K562 (cell line): ENCODE measurements around the gene METTL25B. TPM values are rescaled to one million over a fixed set of nuclear protein-coding genes. Genes with fewer than 3 reads are reported as not detected.

Experiments
- ATAC-seq: fragments of 200-7000 bp; cut with Tn5 transposase; 3 replicates; pipeline ENCODE4 v1.9.1; 2020; ENCODE audit warnings: moderate library complexity
- BruUV-seq: library from RNA; stranded (reverse); fragments of 400-500 nt; replicated peaks from 2 replicates; lab custom pipeline; 2021; lab: Mats Ljungman, UMichigan
- CTCF ChIA-PET: fragments of 300-600 bp; formaldehyde crosslinking; extraction: SDS; loops from one replicate; lab custom pipeline; 2021; ENCODE audit warnings: low intra/inter-chr PET ratio; lab: Yijun Ruan, JAX
- POLR2A ChIA-PET: fragments of 300-600, 350-650 bp; sonication (Branson Sonifier 250); formaldehyde crosslinking; extraction: SDS; loops from one replicate; lab custom pipeline; 2021; ENCODE audit warnings: antibody characterized with exemption, inconsistent platforms; lab: Yijun Ruan, JAX
- DNase-seq, 4 experiments: peaks; one replicate each; pipeline versions ENCODE4 v3.0.0 to v3.0.0-alpha.2; 2011 to 2018; ENCODE audit warnings: low spot score in 3 of 4, mixed read lengths in 3 of 4; ENCODE audit errors: extremely low read depth in 1 of 4
- FAIRE-seq: peaks from 2 replicates; lab custom pipeline; 2011; peaks lifted over from hg19 to GRCh38; lab: Jason Lieb, UNC
- H2AFZ ChIP-seq: 2 replicates; pipeline ENCODE4 v1.6.0; 2011; ENCODE audit warnings: low read depth, low read length, control low read depth, inconsistent platforms
- H3K27ac ChIP-seq: fragments of 200-600 bp; 3 replicates; pipeline ENCODE4 v1.8.0; 2011; ENCODE audit warnings: low read depth, mild to moderate bottlenecking, control low read depth, inconsistent platforms, low read length, moderate library complexity, mixed read lengths; ENCODE audit errors: extremely low read depth
- H3K27me3 ChIP-seq, 2 experiments: fragments of 300-600 bp in 1 of 2; 2 replicates in 1 of 2; 3 replicates in 1 of 2; pipeline versions ENCODE4 v1.6.0 to v1.8.0; 2011; ENCODE audit warnings: inconsistent platforms in 2 of 2, low read length in 2 of 2, mild to moderate bottlenecking in 1 of 2, mixed read lengths in 1 of 2, moderate library complexity in 1 of 2; ENCODE audit not compliant: control insufficient read depth in 2 of 2, insufficient read depth in 2 of 2
- H3K36me3 ChIP-seq: fragments of 300-600 bp; 3 replicates; pipeline ENCODE4 v1.8.0; 2011; ENCODE audit warnings: mild to moderate bottlenecking, low read length, inconsistent platforms; ENCODE audit not compliant: control insufficient read depth, insufficient read depth
- H3K4me1 ChIP-seq, 2 experiments: fragments of 200-600 bp in 1 of 2; replicated peaks in 1 of 2; 2 replicates in 1 of 2; 3 replicates in 1 of 2; pipeline versions ENCODE4 v1.5.1 to v1.8.0; 2011; ENCODE audit warnings: inconsistent platforms in 2 of 2, low read length in 2 of 2, mild to moderate bottlenecking in 1 of 2, mixed read lengths in 1 of 2, moderate library complexity in 1 of 2; ENCODE audit not compliant: control insufficient read depth in 2 of 2, insufficient read depth in 2 of 2
- H3K4me2 ChIP-seq: 2 replicates; pipeline ENCODE4 v1.6.1; 2011; ENCODE audit warnings: low read length, control low read depth, inconsistent platforms, mixed read lengths; ENCODE audit not compliant: insufficient read depth
- H3K4me3 ChIP-seq: fragments of 200-600 bp; sonication (generic), shearing (Covaris generic); 2 replicates; pipeline ENCODE4 v1.5.1; 2016; ENCODE audit warnings: control low read depth, inconsistent platforms
- H3K79me2 ChIP-seq: fragments of 200-600 bp; 3 replicates; pipeline ENCODE4 v1.8.0; 2011; ENCODE audit warnings: low read length, inconsistent platforms; ENCODE audit not compliant: control insufficient read depth, insufficient read depth
- H3K9ac ChIP-seq, 2 experiments: 2 replicates each; pipeline versions ENCODE4 v1.6.0 to v1.6.1; 2011; ENCODE audit warnings: low read depth in 2 of 2, low read length in 2 of 2, control low read depth in 1 of 2, inconsistent platforms in 1 of 2, mild to moderate bottlenecking in 1 of 2, mixed read lengths in 1 of 2; ENCODE audit not compliant: insufficient read depth in 1 of 2
- H3K9me1 ChIP-seq: one replicate; pipeline ENCODE4 v1.6.0; 2011; ENCODE audit warnings: inconsistent platforms, mild to moderate bottlenecking, low read length, moderate library complexity; ENCODE audit not compliant: control insufficient read depth, insufficient read depth
- H3K9me3 ChIP-seq: replicated peaks from 2 replicates; pipeline ENCODE4 v1.5.1; 2011; ENCODE audit warnings: low read depth, low read length, inconsistent platforms; ENCODE audit not compliant: control insufficient read depth, insufficient read depth
- H4K20me1 ChIP-seq: replicated peaks from 2 replicates; pipeline ENCODE4 v1.6.1; 2011; ENCODE audit warnings: low read length, inconsistent platforms, mixed read lengths; ENCODE audit not compliant: control insufficient read depth, insufficient read depth
- CXXC5 ChIP-seq: fragments of 250-450 bp; sonication (Bioruptor Pico); IDR thresholded peaks from 2 replicates; pipeline ENCODE4 v1.8.0; 2022; ENCODE audit warnings: inconsistent platforms, mild to moderate bottlenecking, moderate library complexity
- ETV1 ChIP-seq: fragments of 450-650 bp; conservative IDR thresholded peaks from 2 replicates; pipeline ENCODE4 v1.6.1; 2016; ENCODE audit warnings: missing genetic modification characterization, control low read depth, low read depth, missing compliant biosample characterization
- MCM7 ChIP-seq, 2 experiments: fragments of 450-650 bp; IDR thresholded peaks; 2 replicates each; pipeline ENCODE4 v1.6.1; 2016 to 2018
- MEF2D ChIP-seq: conservative IDR thresholded peaks from 2 replicates; pipeline ENCODE4 v1.6.1; 2016; ENCODE audit warnings: low read depth, missing genetic modification characterization, missing compliant biosample characterization
- MEIS2 ChIP-seq: fragments of 450-650 bp; IDR thresholded peaks from 2 replicates; pipeline ENCODE4 v1.6.1; 2014; ENCODE audit warnings: mild to moderate bottlenecking; ENCODE audit not compliant: partially characterized antibody
- NEUROD1 ChIP-seq: fragments of 150-350 bp; IDR thresholded peaks from 2 replicates; pipeline ENCODE4 v1.6.1; 2014; ENCODE audit warnings: borderline replicate concordance, low read length, low read depth; ENCODE audit not compliant: partially characterized antibody
- NR2F6 ChIP-seq: fragments of 450-650 bp; formaldehyde crosslinking; IDR thresholded peaks from 2 replicates; pipeline ENCODE4 v1.4.0; 2020; ENCODE audit warnings: mild to moderate bottlenecking
- NRF1 ChIP-seq, 2 experiments: fragments of 450-650 bp; IDR thresholded peaks in 1 of 2; conservative IDR thresholded peaks in 1 of 2; 2 replicates each; pipeline ENCODE4 v1.6.1; 2014; ENCODE audit warnings: mild to moderate bottlenecking in 2 of 2
- RBM39 ChIP-seq: fragments of 200-400 bp; formaldehyde crosslinking; optimal IDR thresholded peaks from 2 replicates; pipeline ENCODE3; 2018; ENCODE audit warnings: low read depth, low read length
- RHOXF2B ChIP-seq: fragments of 250-450 bp; sonication (Bioruptor Pico); conservative IDR thresholded peaks from 2 replicates; pipeline ENCODE4 v1.5.1; 2021
- SOX6 ChIP-seq: fragments of 450-650 bp; IDR thresholded peaks from 2 replicates; pipeline ENCODE4 v1.6.1; 2014; ENCODE audit warnings: mild to moderate bottlenecking
- ZNF12 ChIP-seq: sonication (generic); formaldehyde crosslinking; IDR thresholded peaks from 2 replicates; pipeline ENCODE4 v1.4.0; 2020; ENCODE audit warnings: mild to moderate bottlenecking, missing genetic modification reagents
- WGBS: fragments of 100-300 bp; shearing (Covaris generic); methylation state at CpG from one replicate; pipeline ENCODE4 v1.1.6; 2016; ENCODE audit warnings: low coverage, mixed read lengths; ENCODE audit not compliant: insufficient coverage; ENCODE audit errors: missing lambda C conversion rate; 5-methylcytosine and 5-hydroxymethylcytosine counted together
- in situ Hi-C: fragments of 300-500 bp; cut with MboI; formaldehyde crosslinking; loops from 4 replicates; pipeline ENCODE4 v1.15.0; 2018; ENCODE audit warnings: inconsistent platforms, mixed read lengths
- intact Hi-C: fragments of 100-400 bp; cut with micrococcal nuclease; formaldehyde crosslinking; loops from 2 replicates; pipeline ENCODE4 v1.14.2; 2022
- polyA plus RNA-seq, 8 experiments: library from polyadenylated mRNA; depleted of rRNA in 4 of 8; stranded (reverse) in 5 of 8; unstranded in 3 of 8; fragments of >200 nt; fragmentation: Nextera tagmentation in 2 of 8; fragmentation: Illumina TruSeq in 1 of 8; extraction: Ambion mirVana in 2 of 8; extraction: Trizol in 1 of 8; gene quantifications; 2 replicates each; pipeline versions ENCODE4 v1.2.1 to v1.2.3, GENCODE V29; 2011 to 2014; ENCODE audit warnings: inconsistent platforms in 1 of 8, missing spikeins in 1 of 8
- total RNA-seq, 7 experiments: library from RNA; depleted of rRNA in 6 of 7; stranded (reverse); fragments of >200 nt in 6 of 7; fragmentation: Illumina TruSeq in 2 of 7; extraction: Trizol in 2 of 7; gene quantifications; 2 replicates each; pipeline versions ENCODE4 v1.2.1 to v1.2.3, GENCODE V29; 2011 to 2021; ENCODE audit warnings: low replicate concordance in 1 of 7
- TF ChIP-seq, protein P1 (sequence below), 3 experiments: IDR thresholded peaks in 2 of 3; conservative IDR thresholded peaks in 1 of 3; 2 replicates each; pipeline ENCODE4 v1.5.1; 2011 to 2012; ENCODE audit warnings: low read length in 3 of 3, mild to moderate bottlenecking in 3 of 3, control low read depth in 2 of 3, improper control_type of control experiment in 1 of 3, inconsistent platforms in 1 of 3, low read depth in 1 of 3, mixed read lengths in 1 of 3, moderate library complexity in 1 of 3; ENCODE audit not compliant: insufficient read depth in 2 of 3
- TF ChIP-seq, protein P2 (sequence below): fragments of 250-450 bp; sonication (Bioruptor Pico); IDR thresholded peaks from 2 replicates; pipeline ENCODE4 v1.4.0; 2020; ENCODE audit warnings: borderline replicate concordance
- TF ChIP-seq, protein P3 (sequence below): fragments of 450-650 bp; formaldehyde crosslinking; IDR thresholded peaks from 2 replicates; pipeline ENCODE4 v1.4.0; 2020; ENCODE audit warnings: mild to moderate bottlenecking, mixed read lengths

METTL25B gene
- total and polyA plus RNA-seq, 9 of the 15 experiments (the other 6 are each of a cell fraction or from before 2014, with no cell fraction given): 7.7 to 48.3 (median 33.1) TPM

DNA sequence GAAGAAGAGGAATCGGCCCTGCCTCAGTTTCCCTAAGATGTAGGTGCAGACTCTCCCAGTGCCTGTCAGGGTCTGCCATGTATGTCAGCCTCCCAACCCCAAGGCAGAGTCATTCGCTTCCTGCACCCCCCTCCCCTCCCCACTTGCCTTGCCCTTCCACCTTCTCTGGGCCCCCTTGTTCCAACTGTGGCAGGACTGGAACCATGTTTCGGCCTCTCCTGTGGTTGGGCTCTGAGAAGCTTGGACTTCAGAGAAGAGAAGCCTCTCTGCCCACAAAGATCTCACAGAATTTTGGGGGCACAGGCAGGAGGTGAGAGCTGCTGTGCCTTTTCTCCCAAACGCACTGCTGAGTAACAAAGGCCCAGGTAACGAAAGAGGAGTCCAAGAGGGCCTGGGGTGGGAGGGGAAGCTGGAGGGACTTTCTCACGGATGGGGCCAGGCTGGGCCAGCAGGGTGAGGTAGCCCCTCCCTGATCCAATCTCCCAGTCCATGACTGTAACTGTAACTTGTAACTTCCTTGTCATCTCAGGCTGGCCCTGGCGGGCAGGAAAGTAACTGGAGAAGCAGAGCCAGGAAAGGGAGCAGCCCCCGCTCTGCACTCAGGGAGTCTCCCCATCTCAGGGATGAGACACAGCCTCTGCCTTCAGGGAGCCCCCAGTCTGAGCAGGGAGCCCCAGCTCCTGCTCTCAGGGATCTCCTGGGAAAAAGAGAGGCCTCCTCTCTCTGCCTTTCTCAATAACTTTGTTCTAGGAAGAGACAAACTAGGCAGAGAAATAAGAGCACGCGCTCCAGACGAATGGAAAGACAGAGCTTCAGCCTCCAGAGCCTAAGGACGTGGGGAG, 34.2 kb upstream of the METTL25B start:
- WGBS: 32% methylated on average over 11 of the region's 12 CpGs
- no TSS peak for BruUV-seq
- Histone ChIP-seq H3K36me3 (no peaks in the 10 kb centered on the region), H3K79me2 (0 out of 3 replicates have a peak, but pooled peaks cover 3% of the 10 kb centered on the region), H3K27ac (peak overlapping the region; percentile 91), H3K9me3 (no peaks in the 10 kb centered on the region), H2AFZ (peak overlapping the region; percentile 92), H3K4me3 (no peak overlapping the region), H3K27me3 (no peaks in the 10 kb centered on the region), H3K9me1 (no peaks in the 10 kb centered on the region), H3K4me2 (peak overlapping the region; percentile 72), H3K4me1 (peaks cover 44 to 60% of the 10 kb centered on the region in 2 experiments), H4K20me1 (no peaks in the 10 kb centered on the region), H3K9ac (peak overlapping the region; percentile 49 to 71)
- DNase-seq (peak; percentile 86 to 92 (median 89)), FAIRE-seq (peak; percentile 99), ATAC-seq (peak; percentile 88)
- intact Hi-C loops (no loop called here), in situ Hi-C loops (no loop called here)
- POLR2A ChIA-PET: interaction anchor here (0.5 to 2.1 kb wide), 11 partner anchors 13 to 719 kb away, joined by 3 to 12 read pairs (median 3); partner anchors contain the start of genes ISG20L2, METTL25B and PRCC
- CTCF ChIA-PET: interaction anchor here (0.8 kb wide), 1 partner anchor 35 kb away, joined by 3 read pairs; no protein-coding TSS in a partner anchor
- TF ChIP-seq NEUROD1: peak; percentile 37
- TF ChIP-seq NRF1 (conservative IDR thresholded peaks at IDR 0.05 in 1 of 2, IDR thresholded peaks at IDR 0.05 in 1 of 2): peak; percentile 42 to 49; a peak in 3 of 4 replicates
- TF ChIP-seq SOX6: peak; percentile 46; the same call in 1 of the 2 replicates
- TF ChIP-seq, protein P1, sequence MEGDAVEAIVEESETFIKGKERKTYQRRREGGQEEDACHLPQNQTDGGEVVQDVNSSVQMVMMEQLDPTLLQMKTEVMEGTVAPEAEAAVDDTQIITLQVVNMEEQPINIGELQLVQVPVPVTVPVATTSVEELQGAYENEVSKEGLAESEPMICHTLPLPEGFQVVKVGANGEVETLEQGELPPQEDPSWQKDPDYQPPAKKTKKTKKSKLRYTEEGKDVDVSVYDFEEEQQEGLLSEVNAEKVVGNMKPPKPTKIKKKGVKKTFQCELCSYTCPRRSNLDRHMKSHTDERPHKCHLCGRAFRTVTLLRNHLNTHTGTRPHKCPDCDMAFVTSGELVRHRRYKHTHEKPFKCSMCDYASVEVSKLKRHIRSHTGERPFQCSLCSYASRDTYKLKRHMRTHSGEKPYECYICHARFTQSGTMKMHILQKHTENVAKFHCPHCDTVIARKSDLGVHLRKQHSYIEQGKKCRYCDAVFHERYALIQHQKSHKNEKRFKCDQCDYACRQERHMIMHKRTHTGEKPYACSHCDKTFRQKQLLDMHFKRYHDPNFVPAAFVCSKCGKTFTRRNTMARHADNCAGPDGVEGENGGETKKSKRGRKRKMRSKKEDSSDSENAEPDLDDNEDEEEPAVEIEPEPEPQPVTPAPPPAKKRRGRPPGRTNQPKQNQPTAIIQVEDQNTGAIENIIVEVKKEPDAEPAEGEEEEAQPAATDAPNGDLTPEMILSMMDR (IDR thresholded peaks at IDR 0.05 in 2 of 3, conservative IDR thresholded peaks at IDR 0.05 in 1 of 3; ENCODE audit: insufficient read depth in 2 of 3, low read depth in 1 of 3, low read length in 3 of 3): peak in 1 of 3 experiments; percentile 17; a peak in 2 of 6 replicates
- TF ChIP-seq MCM7 (IDR thresholded peaks at IDR 0.05): no peak
- TF ChIP-seq ETV1 (tag): 0 out of 2 replicates have a peak, but pooled peaks have one; percentile 12
- TF ChIP-seq RBM39: no peak
- peak; percentile 41 for TF ChIP-seq MEIS2
- TF ChIP-seq MEF2D (tag): peak; percentile 74
- peak; percentile 44; the same call in 1 of the 2 replicates for TF ChIP-seq ZNF12 (CRISPR knock-in tag)
- peak; percentile 66 for TF ChIP-seq CXXC5 (CRISPR knock-in tag)
- 0 out of 2 replicates have a peak, but pooled peaks have one; percentile 72 for TF ChIP-seq RHOXF2B (CRISPR knock-in tag)
- TF ChIP-seq, protein P2, sequence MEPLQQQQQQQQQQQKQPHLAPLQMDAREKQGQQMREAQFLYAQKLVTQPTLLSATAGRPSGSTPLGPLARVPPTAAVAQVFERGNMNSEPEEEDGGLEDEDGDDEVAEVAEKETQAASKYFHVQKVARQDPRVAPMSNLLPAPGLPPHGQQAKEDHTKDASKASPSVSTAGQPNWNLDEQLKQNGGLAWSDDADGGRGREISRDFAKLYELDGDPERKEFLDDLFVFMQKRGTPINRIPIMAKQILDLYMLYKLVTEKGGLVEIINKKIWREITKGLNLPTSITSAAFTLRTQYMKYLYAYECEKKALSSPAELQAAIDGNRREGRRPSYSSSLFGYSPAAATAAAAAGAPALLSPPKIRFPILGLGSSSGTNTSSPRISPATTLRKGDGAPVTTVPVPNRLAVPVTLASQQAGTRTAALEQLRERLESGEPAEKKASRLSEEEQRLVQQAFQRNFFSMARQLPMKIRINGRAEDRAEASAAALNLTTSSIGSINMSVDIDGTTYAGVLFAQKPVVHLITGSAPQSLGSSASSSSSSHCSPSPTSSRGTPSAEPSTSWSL (CRISPR knock-in tag): no peak
- TF ChIP-seq NR2F6: no peak
- TF ChIP-seq, protein P3, sequence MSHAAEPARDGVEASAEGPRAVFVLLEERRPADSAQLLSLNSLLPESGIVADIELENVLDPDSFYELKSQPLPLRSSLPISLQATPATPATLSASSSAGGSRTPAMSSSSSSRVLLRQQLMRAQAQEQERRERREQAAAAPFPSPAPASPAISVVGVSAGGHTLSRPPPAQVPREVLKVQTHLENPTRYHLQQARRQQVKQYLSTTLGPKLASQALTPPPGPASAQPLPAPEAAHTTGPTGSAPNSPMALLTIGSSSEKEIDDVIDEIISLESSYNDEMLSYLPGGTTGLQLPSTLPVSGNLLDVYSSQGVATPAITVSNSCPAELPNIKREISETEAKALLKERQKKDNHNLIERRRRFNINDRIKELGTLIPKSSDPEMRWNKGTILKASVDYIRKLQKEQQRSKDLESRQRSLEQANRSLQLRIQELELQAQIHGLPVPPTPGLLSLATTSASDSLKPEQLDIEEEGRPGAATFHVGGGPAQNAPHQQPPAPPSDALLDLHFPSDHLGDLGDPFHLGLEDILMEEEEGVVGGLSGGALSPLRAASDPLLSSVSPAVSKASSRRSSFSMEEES: no peak
